Measurements from ENCODE around the gene C9orf152. TPM values are rescaled to one million over a fixed set of nuclear protein-coding genes. Genes with fewer than 3 reads are reported as not detected.

C9orf152 gene
- total RNA-seq (2021) (not detected in 2 replicates), Bru-seq, nascent RNA (percentile 13 among the genes with signal in this experiment), BruChase-seq, experiment 1, labeled RNA remaining after a 2-hour chase (percentile 21 among the genes with signal in this experiment), BruChase-seq, experiment 2, labeled RNA remaining after a 6-hour chase (percentile 19 among the genes with signal in this experiment)
- long read RNA-seq, result 0 reads

- no TSS peak for BruUV-seq (replicated peaks)
- Histone ChIP-seq H3K27ac (ENCODE audit: low read depth, low read length, poor library complexity, severe bottlenecking) (no peak within 1 kb of the TSS), H3K36me3 (ENCODE audit: insufficient read depth, low read length, poor library complexity, severe bottlenecking) (no peaks in the 10 kb centered on the region), H3K4me1 (ENCODE audit: insufficient read depth, low read length, poor library complexity, severe bottlenecking) (no peaks in the 10 kb centered on the region), H3K9me3 (ENCODE audit: low read depth, low read length, poor library complexity, severe bottlenecking) (no peaks in the 10 kb centered on the region), H3K27me3 (replicated peaks; ENCODE audit: insufficient read depth, low read depth, low read length, poor library complexity) (no peaks in the 10 kb centered on the region), H3K4me3 (ENCODE audit: low read depth, low read length, poor library complexity, severe bottlenecking) (no peak within 1 kb of the TSS)
- intact Hi-C loops (cut with micrococcal nuclease; ENCODE audit: unreplicated experiment), result no loop called here
- ChIA-PET CTCF (no interaction called here), POLR2A (ENCODE audit: low non-redundant PET) (no interaction called here)
- no peak for DNase-seq (ENCODE audit: low spot score)
- TF ChIP-seq CTCF (conservative IDR thresholded peaks at IDR 0.05; ENCODE audit: low read depth, low read length) (no peak), EZH2 (IDR thresholded peaks at IDR 0.05; ENCODE audit: borderline replicate concordance, low read depth, low read length, poor library complexity, severe bottlenecking) (no peak)
Observed at GRCh38 chr9:110208031-110208430, at the start of gene C9orf152. C9orf152 (minus strand) TSS chr9:110208159; CDS start chr9:110207579, 580 bp downstream.

- intact Hi-C loops (cut with micrococcal nuclease; ENCODE audit: unreplicated experiment), result no loop called here
- no peaks in the 10 kb centered on the region for H3K9me3 ChIP-seq (ENCODE audit: low read depth, low read length, poor library complexity, severe bottlenecking)
- peak; percentile 18 for DNase-seq (ENCODE audit: low spot score)
- ChIA-PET POLR2A (ENCODE audit: low non-redundant PET) (no interaction called here), CTCF (no interaction called here)
- peak overlapping the region; percentile 80 for H3K4me3 ChIP-seq (ENCODE audit: low read depth, low read length, poor library complexity, severe bottlenecking)
- no peaks in the 10 kb centered on the region for H3K27me3 ChIP-seq (replicated peaks; ENCODE audit: insufficient read depth, low read depth, low read length, poor library complexity)
- H3K4me1 ChIP-seq (ENCODE audit: insufficient read depth, low read length, poor library complexity, severe bottlenecking), result peaks cover 26% of the 10 kb centered on the region
- TF ChIP-seq EZH2 (IDR thresholded peaks at IDR 0.05; ENCODE audit: borderline replicate concordance, low read depth, low read length, poor library complexity, severe bottlenecking) (no peak), CTCF (conservative IDR thresholded peaks at IDR 0.05; ENCODE audit: low read depth, low read length) (no peak)
- H3K36me3 ChIP-seq (ENCODE audit: insufficient read depth, low read length, poor library complexity, severe bottlenecking), result no peaks in the 10 kb centered on the region
- TSS peak; percentile 65 for BruUV-seq (replicated peaks)
- peak overlapping the region; percentile 87 for H3K27ac ChIP-seq (ENCODE audit: low read depth, low read length, poor library complexity, severe bottlenecking)
Observed at GRCh38 chr9:110257097-110257841, 49.3 kb upstream of the C9orf152 start.

GRCh38 chr9:110256380-110257096, 48.6 kb upstream of the C9orf152 start, which contains the start of gene TXN:
TXN (minus strand) TSS chr9:110256507; CDS start chr9:110256435, 72 bp downstream.
- peak; percentile 94 for DNase-seq (ENCODE audit: low spot score)
- H3K27me3 ChIP-seq (replicated peaks; ENCODE audit: insufficient read depth, low read depth, low read length, poor library complexity), result no peaks in the 10 kb centered on the region
- H3K4me1 ChIP-seq (ENCODE audit: insufficient read depth, low read length, poor library complexity, severe bottlenecking), result peaks cover 26% of the 10 kb centered on the region
- ChIA-PET CTCF (interaction anchor here (0.6 kb wide), 2 partner anchors 368 to 1432 kb away, joined by 3 to 4 read pairs; no protein-coding TSS in a partner anchor), POLR2A (ENCODE audit: low non-redundant PET) (interaction anchor here (0.6 to 0.7 kb wide), 2 partner anchors 159 to 324 kb away, joined by 3 to 10 read pairs; no protein-coding TSS in a partner anchor)
- no TSS peak for BruUV-seq (replicated peaks)
- peak within 1 kb of the TSS; percentile 80 for H3K4me3 ChIP-seq (ENCODE audit: low read depth, low read length, poor library complexity, severe bottlenecking)
- no peaks in the 10 kb centered on the region for H3K36me3 ChIP-seq (ENCODE audit: insufficient read depth, low read length, poor library complexity, severe bottlenecking)
- intact Hi-C loops (cut with micrococcal nuclease; ENCODE audit: unreplicated experiment), result no loop called here
- peak within 1 kb of the TSS; percentile 87 for H3K27ac ChIP-seq (ENCODE audit: low read depth, low read length, poor library complexity, severe bottlenecking)
- H3K9me3 ChIP-seq (ENCODE audit: low read depth, low read length, poor library complexity, severe bottlenecking), result no peaks in the 10 kb centered on the region
- TF ChIP-seq CTCF (conservative IDR thresholded peaks at IDR 0.05; ENCODE audit: low read depth, low read length) (no peak), EZH2 (IDR thresholded peaks at IDR 0.05; ENCODE audit: borderline replicate concordance, low read depth, low read length, poor library complexity, severe bottlenecking) (no peak)

All from A673 (cell line).